ENCODE measurements around the gene ANKMY2. TPM values are rescaled to one million over a fixed set of nuclear protein-coding genes. Genes with fewer than 3 reads are reported as not detected.

Gene ANKMY2
- total RNA-seq, 1 donor from 2014 or later: 28.9 TPM

GRCh38 chr7:16550671-16551070 is 94.9 kb downstream of the ANKMY2 start:
- Histone ChIP-seq H3K4me1 (no peaks in the 10 kb centered on the region), H3K36me3 (no peaks in the 10 kb centered on the region), H3K27me3 (ENCODE audit: low read depth) (no peaks in the 10 kb centered on the region), H3K4me3 (no peak overlapping the region), H3K9me3 (replicated peaks) (no peaks in the 10 kb centered on the region), H3K27ac (replicated peaks) (no peak overlapping the region)
- TF ChIP-seq CTCF (IDR thresholded peaks at IDR 0.05; ENCODE audit: borderline replicate concordance): no peak
- intact Hi-C loops (cut with micrococcal nuclease): no loop called here
- no peak for DNase-seq

Other genes with a start within 250 kb of the ANKMY2 start
- 8.3 TPM for gene CRPPA, start 224.2 kb downstream of the ANKMY2 start, total RNA-seq
- 0.85 TPM for gene SOSTDC1, start 180.0 kb downstream of the ANKMY2 start, total RNA-seq
- not detected for gene LRRC72, start 118.9 kb downstream of the ANKMY2 start, total RNA-seq
- gene BZW2, start 427 bp upstream of the ANKMY2 start, total RNA-seq: 308 TPM
- 13.7 TPM for gene TSPAN13, start 108.0 kb upstream of the ANKMY2 start, total RNA-seq
- gene AGR2, start 159.2 kb upstream of the ANKMY2 start, total RNA-seq: not detected
- not detected for gene AGR3, start 236.2 kb upstream of the ANKMY2 start, total RNA-seq

Measured in left ventricle myocardium inferior (tissue), 1 donor.